Fibroblast of skin of scalp (primary cell): ENCODE data around the gene MRPS22.
"Not testable (repeated sequence)": the region's sequence is repeated elsewhere in the genome, so short reads cannot be mapped to it uniquely, and the experiment has no call there.

ENCODE experiments used
- DNase-seq: peaks from one replicate; pipeline ENCODE4 v3.0.0-alpha.2; 2013

Gene MRPS22

GRCh38 chr3:139401155-139401554 is 57.3 kb downstream of the MRPS22 start:
- DNase-seq: not testable (repeated sequence)
